ENCODE measurements around the gene DLD. TPM values are rescaled to one million over a fixed set of nuclear protein-coding genes. Genes with fewer than 3 reads are reported as not detected.
A peak's percentile ranks its signal among the peaks of the same experiment; 100 is the strongest.

The DLD gene
- total and polyA plus RNA-seq, 2 of the 13 experiments (the other 11 are each of a cell fraction or from before 2014, with no cell fraction given) = 56.8 to 95.2 TPM

GRCh38 chr7:107890962-107891635, at the start of gene DLD (continued):
- peak; percentile 90 for TF ChIP-seq ZNF407 (CRISPR knock-in tag; IDR thresholded peaks at IDR 0.05; ENCODE audit: not compliant biosample characterization)
- TF ChIP-seq ZNF761 (CRISPR knock-in tag; conservative IDR thresholded peaks at IDR 0.05) = 0 out of 2 replicates have a peak, but pooled peaks have one; percentile 34
- peak; percentile 92; the same call in 1 of the 2 replicates for TF ChIP-seq PAX8 (CRISPR knock-in tag; IDR thresholded peaks at IDR 0.05; ENCODE audit: borderline replicate concordance)
- 0 out of 2 replicates have a peak, but pooled peaks have one; percentile 19 for TF ChIP-seq CHCHD3 (CRISPR knock-in tag; IDR thresholded peaks at IDR 0.05)
- no peak for TF ChIP-seq FOXA3 (CRISPR knock-in tag; IDR thresholded peaks at IDR 0.05)
- peak; percentile 69 for TF ChIP-seq SMAD3 (CRISPR knock-in tag; IDR thresholded peaks at IDR 0.05)
- TF ChIP-seq DMAP1 (CRISPR knock-in tag; IDR thresholded peaks at IDR 0.05) = peak; percentile 85
- TF ChIP-seq ZNF24 (IDR thresholded peaks at IDR 0.05) = no peak
- no peak for TF ChIP-seq PCBP2 (optimal IDR thresholded peaks at IDR 0.05; ENCODE audit: low read depth, low read length, poor library complexity, severe bottlenecking)
- TF ChIP-seq HOXA9 (CRISPR knock-in tag; IDR thresholded peaks at IDR 0.05; ENCODE audit: borderline replicate concordance) = peak; percentile 83; the same call in 1 of the 2 replicates
- 0 out of 2 replicates have a peak, but pooled peaks have one; percentile 72 for TF ChIP-seq ZNF713 (CRISPR knock-in tag; IDR thresholded peaks at IDR 0.05)
- TF ChIP-seq STAT6 (CRISPR knock-in tag; IDR thresholded peaks at IDR 0.05; ENCODE audit: borderline replicate concordance) = peak; percentile 55; the same call in 1 of the 2 replicates
- TF ChIP-seq ZNF7 (CRISPR knock-in tag; IDR thresholded peaks at IDR 0.05) = no peak
- 0 out of 2 replicates have a peak, but pooled peaks have one; percentile 34 for TF ChIP-seq NFATC3 (CRISPR knock-in tag; IDR thresholded peaks at IDR 0.05)
- peak; percentile 35; the same call in 1 of the 2 replicates for TF ChIP-seq TBX3 (IDR thresholded peaks at IDR 0.05; ENCODE audit: borderline replicate concordance)
- peak; percentile 48; the same call in 1 of the 2 replicates for TF ChIP-seq TMF1 (CRISPR knock-in tag; IDR thresholded peaks at IDR 0.05; ENCODE audit: low read depth)
- 0 out of 2 replicates have a peak, but pooled peaks have one; percentile 26 for TF ChIP-seq ZNF556 (CRISPR knock-in tag; IDR thresholded peaks at IDR 0.05; ENCODE audit: borderline replicate concordance)
- peak; percentile 69; the same call in 1 of the 2 replicates for TF ChIP-seq IRX3 (CRISPR knock-in tag; IDR thresholded peaks at IDR 0.05; ENCODE audit: borderline replicate concordance, low read depth)
- 0 out of 2 replicates have a peak, but pooled peaks have one; percentile 22 for TF ChIP-seq ZNF44 (CRISPR knock-in tag; IDR thresholded peaks at IDR 0.05)

All from HepG2 (cell line).